A673 (cell line): Measurements from ENCODE around the gene EI24. TPM values are rescaled to one million over a fixed set of nuclear protein-coding genes. Genes with fewer than 3 reads are reported as not detected.
A peak's percentile ranks its signal among the peaks of the same experiment; 100 is the strongest.

Source experiments
- BruUV-seq: library from RNA; stranded (reverse); fragments of 400-500 nt; replicated peaks from 2 replicates; lab custom pipeline; 2021; lab: Mats Ljungman, UMichigan
- CTCF ChIA-PET: fragments of 300-600 bp; sonication (Branson Sonifier 250); formaldehyde crosslinking; loops from one replicate; lab custom pipeline; 2022; ENCODE audit warnings: antibody characterized with exemption; lab: Charles Lee
- POLR2A ChIA-PET: fragments of 300-600 bp; sonication (Branson Sonifier 250); formaldehyde crosslinking; loops from one replicate; lab custom pipeline; 2022; ENCODE audit warnings: antibody characterized with exemption; ENCODE audit not compliant: low non-redundant PET; lab: Charles Lee
- DNase-seq: peaks from one replicate; pipeline ENCODE4 v3.0.0-alpha.2; 2015; ENCODE audit warnings: low spot score
- H3K27ac ChIP-seq: fragments of 200-600 bp; sonication (generic); 2 replicates; pipeline ENCODE4 v1.5.1; 2016; ENCODE audit warnings: mixed run types, low read depth, mild to moderate bottlenecking, mixed read lengths, antibody characterized with exemption, low read length; ENCODE audit not compliant: poor library complexity, severe bottlenecking
- H3K27me3 ChIP-seq: fragments of 200-600 bp; sonication (generic); replicated peaks from 2 replicates; pipeline ENCODE4 v1.6.1; 2017; ENCODE audit warnings: mixed run types, low read depth, mild to moderate bottlenecking, mixed read lengths, antibody characterized with exemption, low read length; ENCODE audit not compliant: insufficient read depth, poor library complexity
- H3K36me3 ChIP-seq: fragments of 200-600 bp; sonication (generic); 2 replicates; pipeline ENCODE4 v1.6.1; 2016; ENCODE audit warnings: mixed run types, mild to moderate bottlenecking, mixed read lengths, antibody characterized with exemption, low read length; ENCODE audit not compliant: insufficient read depth, poor library complexity, severe bottlenecking
- H3K4me1 ChIP-seq: fragments of 200-600 bp; sonication (generic); 2 replicates; pipeline ENCODE4 v1.6.1; 2017; ENCODE audit warnings: mixed run types, mild to moderate bottlenecking, mixed read lengths, antibody characterized with exemption, low read length; ENCODE audit not compliant: insufficient read depth, poor library complexity, severe bottlenecking
- H3K4me3 ChIP-seq: fragments of 200-600 bp; sonication (generic); 2 replicates; pipeline ENCODE4 v1.5.1; 2016; ENCODE audit warnings: low read depth, mixed run types, mild to moderate bottlenecking, mixed read lengths, low read length; ENCODE audit not compliant: poor library complexity, severe bottlenecking
- H3K9me3 ChIP-seq: fragments of 200-600 bp; sonication (generic); 2 replicates; pipeline ENCODE4 v1.6.1; 2016; ENCODE audit warnings: mixed run types, low read depth, mild to moderate bottlenecking, mixed read lengths, antibody characterized with exemption, low read length; ENCODE audit not compliant: poor library complexity, severe bottlenecking
- EZH2 ChIP-seq: fragments of 200-600 bp; sonication (generic); IDR thresholded peaks from 2 replicates; pipeline ENCODE4 v1.6.1; 2017; ENCODE audit warnings: borderline replicate concordance, low read depth, mild to moderate bottlenecking, mixed read lengths, antibody characterized with exemption, low read length; ENCODE audit not compliant: poor library complexity, severe bottlenecking
- intact Hi-C: fragments of 100-400 bp; cut with micrococcal nuclease; formaldehyde crosslinking; loops from one replicate; pipeline ENCODE4 v1.10.0; 2022; ENCODE audit not compliant: unreplicated experiment
- total RNA-seq: library from RNA; stranded (reverse); gene quantifications from 2 replicates; pipeline ENCODE4 v1.2.3, GENCODE V29; 2021
- TF ChIP-seq, protein P1 (sequence below): fragments of 300-800, 200-600 bp; sonication (generic); conservative IDR thresholded peaks from 2 replicates; pipeline ENCODE4 v1.5.1; 2017; ENCODE audit warnings: low read depth, mild to moderate bottlenecking, antibody characterized with exemption, low read length, moderate library complexity, mixed read lengths

EI24 gene
- total RNA-seq, 1 experiment from 2014 or later, result 161 TPM

DNA sequence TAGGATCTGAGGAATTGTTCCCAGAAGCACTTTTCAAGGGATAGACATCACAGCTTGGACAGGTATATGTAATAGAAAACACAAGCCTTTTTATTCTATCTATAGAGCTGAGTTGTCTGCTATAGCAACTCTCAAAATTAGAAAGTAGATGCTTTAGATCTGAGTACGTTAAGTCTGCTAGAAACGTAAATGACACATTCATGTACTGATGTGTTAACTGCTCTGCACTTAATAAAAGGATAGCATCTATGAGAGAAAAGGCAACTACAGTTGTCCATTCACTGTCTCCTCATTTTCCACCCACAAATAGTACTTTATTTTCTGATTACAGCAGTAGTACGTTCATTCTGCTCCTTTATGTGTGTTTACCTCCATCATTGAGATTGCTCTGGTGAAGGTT is 17.3 kb downstream of the EI24 start:
- BruUV-seq, result no TSS peak
- ChIA-PET CTCF (no interaction called here), POLR2A (no interaction called here)
- TF ChIP-seq, protein P1, sequence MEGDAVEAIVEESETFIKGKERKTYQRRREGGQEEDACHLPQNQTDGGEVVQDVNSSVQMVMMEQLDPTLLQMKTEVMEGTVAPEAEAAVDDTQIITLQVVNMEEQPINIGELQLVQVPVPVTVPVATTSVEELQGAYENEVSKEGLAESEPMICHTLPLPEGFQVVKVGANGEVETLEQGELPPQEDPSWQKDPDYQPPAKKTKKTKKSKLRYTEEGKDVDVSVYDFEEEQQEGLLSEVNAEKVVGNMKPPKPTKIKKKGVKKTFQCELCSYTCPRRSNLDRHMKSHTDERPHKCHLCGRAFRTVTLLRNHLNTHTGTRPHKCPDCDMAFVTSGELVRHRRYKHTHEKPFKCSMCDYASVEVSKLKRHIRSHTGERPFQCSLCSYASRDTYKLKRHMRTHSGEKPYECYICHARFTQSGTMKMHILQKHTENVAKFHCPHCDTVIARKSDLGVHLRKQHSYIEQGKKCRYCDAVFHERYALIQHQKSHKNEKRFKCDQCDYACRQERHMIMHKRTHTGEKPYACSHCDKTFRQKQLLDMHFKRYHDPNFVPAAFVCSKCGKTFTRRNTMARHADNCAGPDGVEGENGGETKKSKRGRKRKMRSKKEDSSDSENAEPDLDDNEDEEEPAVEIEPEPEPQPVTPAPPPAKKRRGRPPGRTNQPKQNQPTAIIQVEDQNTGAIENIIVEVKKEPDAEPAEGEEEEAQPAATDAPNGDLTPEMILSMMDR, result no peak
- no peak for TF ChIP-seq EZH2
- no peaks in the 10 kb centered on the region for H3K9me3 ChIP-seq
- H3K27ac ChIP-seq, result no peak overlapping the region
- peaks cover 30% of the 10 kb centered on the region for H3K36me3 ChIP-seq
- H3K4me1 ChIP-seq, result peaks cover 5% of the 10 kb centered on the region
- DNase-seq, result no peak
- H3K27me3 ChIP-seq, result no peaks in the 10 kb centered on the region
- H3K4me3 ChIP-seq, result no peak overlapping the region
- intact Hi-C loops, result no loop called here

DNA sequence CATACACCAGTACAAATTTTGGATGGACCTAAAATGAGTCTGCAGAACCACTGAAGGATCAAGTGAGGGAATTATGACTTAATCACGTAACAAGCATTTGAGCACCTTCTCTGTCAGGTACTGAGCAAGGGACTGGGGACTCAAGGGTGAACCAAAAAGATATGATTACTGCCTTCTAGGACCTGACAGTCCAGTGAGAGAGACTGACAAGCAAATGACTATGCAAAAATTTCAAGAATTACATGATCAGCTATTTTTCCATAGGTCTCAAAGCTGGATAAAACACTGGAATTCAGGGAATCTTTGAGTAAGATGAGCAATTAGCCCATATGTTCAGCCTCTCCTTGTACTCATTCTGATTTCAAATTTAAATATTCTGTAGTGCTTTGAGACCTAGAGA is 18.2 kb downstream of the EI24 start:
- peaks cover 21% of the 10 kb centered on the region for H3K36me3 ChIP-seq
- intact Hi-C loops, result no loop called here
- no peak for DNase-seq
- ChIA-PET CTCF (no interaction called here), POLR2A (no interaction called here)
- no peaks in the 10 kb centered on the region for H3K27me3 ChIP-seq
- H3K27ac ChIP-seq, result no peak overlapping the region
- no peak overlapping the region for H3K4me3 ChIP-seq
- BruUV-seq, result no TSS peak
- TF ChIP-seq, protein P1, result no peak
- no peak for TF ChIP-seq EZH2
- peaks cover 5% of the 10 kb centered on the region for H3K4me1 ChIP-seq
- H3K9me3 ChIP-seq, result no peaks in the 10 kb centered on the region

DNA sequence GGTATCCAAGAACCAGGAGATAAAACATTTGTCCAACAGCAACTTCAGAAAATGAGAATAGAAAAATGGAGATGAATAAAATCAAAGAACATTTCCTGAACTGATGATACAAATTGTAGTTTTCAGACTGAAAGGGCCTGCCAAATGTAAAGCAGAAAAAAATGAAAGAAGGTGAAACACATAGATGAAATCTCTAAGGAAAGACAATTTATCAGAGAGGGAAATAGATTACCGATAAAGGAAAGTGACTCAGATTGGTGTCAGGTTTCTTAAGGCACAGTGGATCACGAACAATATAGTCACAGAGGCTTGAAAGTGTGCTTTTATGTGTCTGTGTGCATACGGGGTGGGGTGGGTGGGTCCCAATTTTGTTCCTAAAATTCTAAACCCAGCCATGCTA is 19.2 kb downstream of the EI24 start:
- BruUV-seq, result no TSS peak
- Histone ChIP-seq H3K27me3 (no peaks in the 10 kb centered on the region), H3K36me3 (peaks cover 12% of the 10 kb centered on the region), H3K4me1 (peaks cover 5% of the 10 kb centered on the region), H3K27ac (no peak overlapping the region), H3K4me3 (no peak overlapping the region), H3K9me3 (no peaks in the 10 kb centered on the region)
- no peak for TF ChIP-seq EZH2
- TF ChIP-seq, protein P1, result no peak
- POLR2A ChIA-PET, result no interaction called here
- peak; percentile 40 for DNase-seq
- intact Hi-C loops, result no loop called here
- CTCF ChIA-PET, result no interaction called here
